H9 (cell line): ENCODE data around the gene GJB6. TPM values are rescaled to one million over a fixed set of nuclear protein-coding genes. Genes with fewer than 3 reads are reported as not detected.

Experiments
- DNase-seq: peaks from one replicate; pipeline ENCODE4 v3.0.0-alpha.2; 2017
- H2AFZ ChIP-seq: one replicate; pipeline ENCODE4 v1.6.1; 2013; ENCODE audit warnings: mild to moderate bottlenecking, low read length, control low read depth, moderate library complexity
- H2AK5ac ChIP-seq: 2 replicates; pipeline ENCODE4 v1.6.1; 2013; ENCODE audit warnings: low read length, control low read depth, mixed read lengths; ENCODE audit not compliant: insufficient read length
- H2BK120ac ChIP-seq: one replicate; pipeline ENCODE4 v1.6.1; 2013; ENCODE audit warnings: low read depth, mild to moderate bottlenecking, low read length, control low read depth, inconsistent platforms; ENCODE audit not compliant: poor library complexity, severe bottlenecking
- H2BK12ac ChIP-seq: 2 replicates; pipeline ENCODE4 v1.6.1; 2013; ENCODE audit warnings: low read length, control low read depth, mixed read lengths, low read depth; ENCODE audit not compliant: insufficient read length
- H2BK15ac ChIP-seq: 2 replicates; pipeline ENCODE4 v1.6.1; 2013; ENCODE audit warnings: low read depth, low read length, control low read depth
- H2BK20ac ChIP-seq: one replicate; pipeline ENCODE4 v1.6.1; 2013; ENCODE audit warnings: low read depth, mild to moderate bottlenecking, low read length, control low read depth, inconsistent platforms; ENCODE audit not compliant: poor library complexity, severe bottlenecking
- H2BK5ac ChIP-seq: 2 replicates; pipeline ENCODE4 v1.6.1; 2013; ENCODE audit warnings: low read length, control low read depth, mixed read lengths; ENCODE audit not compliant: insufficient read length
- H3K14ac ChIP-seq: 2 replicates; pipeline ENCODE4 v1.6.1; 2013; ENCODE audit warnings: low read length, control low read depth; ENCODE audit not compliant: insufficient read depth
- H3K18ac ChIP-seq: 2 replicates; pipeline ENCODE4 v1.6.1; 2013; ENCODE audit warnings: low read depth, mild to moderate bottlenecking, mixed read lengths, low read length, control low read depth; ENCODE audit not compliant: insufficient read length
- H3K23ac ChIP-seq: 2 replicates; pipeline ENCODE4 v1.6.1; 2013; ENCODE audit warnings: low read length, control low read depth, mixed read lengths, low read depth; ENCODE audit not compliant: insufficient read length
- H3K23me2 ChIP-seq: 2 replicates; pipeline ENCODE4 v1.6.1; 2013; ENCODE audit warnings: low read depth, mild to moderate bottlenecking, mixed read lengths, low read length, control low read depth; ENCODE audit not compliant: insufficient read length, poor library complexity, severe bottlenecking
- H3K27ac ChIP-seq: 2 replicates; pipeline ENCODE4 v1.5.1; 2013; ENCODE audit warnings: low read length, control low read depth, mixed read lengths, low read depth; ENCODE audit not compliant: insufficient read length
- H3K27me3 ChIP-seq: 2 replicates; pipeline ENCODE4 v1.6.1; 2013; ENCODE audit warnings: low read length, control low read depth, inconsistent platforms; ENCODE audit not compliant: insufficient read depth
- H3K4ac ChIP-seq: 2 replicates; pipeline ENCODE4 v1.6.1; 2013; ENCODE audit warnings: low read depth, mild to moderate bottlenecking, control low read depth, inconsistent platforms, low read length, moderate library complexity
- H3K4me1 ChIP-seq: 2 replicates; pipeline ENCODE4 v1.6.1; 2013; ENCODE audit warnings: low read length, control low read depth, inconsistent platforms; ENCODE audit not compliant: insufficient read depth
- H3K4me2 ChIP-seq: 2 replicates; pipeline ENCODE4 v1.6.1; 2013; ENCODE audit warnings: low read length, control low read depth, mixed read lengths; ENCODE audit not compliant: insufficient read length, insufficient read depth
- H3K56ac ChIP-seq: 2 replicates; pipeline ENCODE4 v1.6.1; 2013; ENCODE audit warnings: low read depth, mild to moderate bottlenecking, mixed read lengths, low read length, control low read depth; ENCODE audit not compliant: insufficient read length
- H3K79me1 ChIP-seq: 2 replicates; pipeline ENCODE4 v1.6.1; 2013; ENCODE audit warnings: low read depth, mild to moderate bottlenecking, moderate library complexity, low read length, control low read depth, inconsistent platforms; ENCODE audit not compliant: insufficient read depth, poor library complexity, severe bottlenecking
- H3K79me2 ChIP-seq: 2 replicates; pipeline ENCODE4 v1.6.1; 2013; ENCODE audit warnings: low read length, control low read depth, inconsistent platforms; ENCODE audit not compliant: insufficient read depth
- H3K9ac ChIP-seq: 2 replicates; pipeline ENCODE4 v1.6.1; 2013; ENCODE audit warnings: low read length, control low read depth, mixed read lengths; ENCODE audit not compliant: insufficient read length; ENCODE audit errors: extremely low read depth
- H3K9me3 ChIP-seq: one replicate; pipeline ENCODE4 v1.6.1; 2013; ENCODE audit warnings: low read depth, low read length, inconsistent platforms; ENCODE audit not compliant: control insufficient read depth
- H3T11ph ChIP-seq: one replicate; pipeline ENCODE4 v1.6.1; 2013; ENCODE audit warnings: mild to moderate bottlenecking, low read length, control low read depth, inconsistent platforms
- H4K20me1 ChIP-seq: one replicate; pipeline ENCODE4 v1.6.1; 2013; ENCODE audit not compliant: control insufficient read depth, insufficient read length, insufficient read depth
- H4K5ac ChIP-seq: 2 replicates; pipeline ENCODE4 v1.6.1; 2013; ENCODE audit warnings: low read depth, mild to moderate bottlenecking, mixed read lengths, low read length, control low read depth; ENCODE audit not compliant: insufficient read length
- H4K8ac ChIP-seq: replicated peaks from 2 replicates; pipeline ENCODE4 v1.6.1; 2013; ENCODE audit warnings: low read length, control low read depth, mixed read lengths, low read depth; ENCODE audit not compliant: insufficient read length
- H4K91ac ChIP-seq: 2 replicates; pipeline ENCODE4 v1.6.1; 2013; ENCODE audit warnings: low read depth, mild to moderate bottlenecking, moderate library complexity, mixed read lengths, low read length, control low read depth; ENCODE audit not compliant: insufficient read length
- H3K27ac Mint-ChIP-seq, 3 experiments: 2 replicates in 2 of 3; 3 replicates in 1 of 3; pipeline ENCODE4 v1.8.0; 2020 to 2021; ENCODE audit warnings: mixed read lengths in 3 of 3, mild to moderate bottlenecking in 1 of 3, moderate library complexity in 1 of 3
- H3K27me3 Mint-ChIP-seq: 2 replicates; pipeline ENCODE4 v1.8.0; 2021; ENCODE audit warnings: low read depth, mild to moderate bottlenecking, moderate library complexity, mixed read lengths
- H3K36me3 Mint-ChIP-seq, 3 experiments: 2 replicates in 2 of 3; 3 replicates in 1 of 3; pipeline ENCODE4 v1.8.0; 2020 to 2021; ENCODE audit warnings: low read depth in 3 of 3, mixed read lengths in 3 of 3; ENCODE audit not compliant: insufficient read depth in 1 of 3
- H3K4me1 Mint-ChIP-seq, 2 experiments: 2 replicates each; pipeline ENCODE4 v1.8.0; 2020; ENCODE audit warnings: mixed read lengths in 2 of 2
- H3K4me3 Mint-ChIP-seq, 2 experiments: 2 replicates in 1 of 2; 3 replicates in 1 of 2; pipeline ENCODE4 v1.8.0; 2020 to 2021; ENCODE audit warnings: mild to moderate bottlenecking in 2 of 2, mixed read lengths in 2 of 2, moderate library complexity in 1 of 2
- H3K9me3 Mint-ChIP-seq, 2 experiments: 2 replicates in 1 of 2; 3 replicates in 1 of 2; pipeline ENCODE4 v1.8.0; 2020; ENCODE audit warnings: mild to moderate bottlenecking in 2 of 2, mixed read lengths in 2 of 2, moderate library complexity in 1 of 2
- CTCF ChIP-seq: fragments of 200-600 bp; sonication (generic); conservative IDR thresholded peaks from 3 replicates; pipeline ENCODE4 v1.8.0; 2021; ENCODE audit warnings: antibody characterized with exemption, mild to moderate bottlenecking
- WGBS: extraction: QIAGEN DNeasy Blood & Tissue Kit; methylation state at CpG from one replicate; pipeline ENCODE4 v1.1.7; 2013; ENCODE audit warnings: missing lambda C conversion rate, low lambda C conversion rate, mixed read lengths; ENCODE audit not compliant: insufficient read length; ENCODE audit errors: extremely low coverage; 5-methylcytosine and 5-hydroxymethylcytosine counted together
- total RNA-seq: library from RNA; stranded (reverse); gene quantifications from 2 replicates; pipeline ENCODE4 v1.2.1, GENCODE V29; 2021

GJB6 gene
- total RNA-seq, 1 experiment from 2014 or later, result not detected

DNA sequence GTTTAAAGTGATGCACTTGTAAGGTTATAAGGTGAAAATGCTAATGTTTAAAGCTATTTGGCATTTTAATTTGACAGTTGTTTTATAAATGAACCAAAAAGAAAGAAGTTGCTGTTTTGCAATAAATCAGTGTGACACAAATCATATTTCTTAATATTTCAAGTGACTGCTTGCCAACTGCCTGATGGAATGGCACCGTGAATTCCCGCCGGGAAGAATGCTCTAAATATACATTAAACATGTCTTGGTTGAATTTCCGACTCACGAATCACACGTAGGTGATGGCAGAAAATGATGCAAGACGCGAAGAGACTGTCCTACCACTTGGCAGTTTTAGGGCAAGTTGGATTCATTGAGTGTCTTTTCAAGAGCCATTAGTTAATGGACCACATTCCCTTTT lies 36.3 kb downstream of the GJB6 start:
- H4K5ac ChIP-seq, result no peak overlapping the region
- no peak overlapping the region for H2BK120ac ChIP-seq
- no peak overlapping the region for H2BK15ac ChIP-seq
- no peaks in the 10 kb centered on the region for H3K9me3 ChIP-seq
- H4K91ac ChIP-seq, result no peak overlapping the region
- no peaks in the 10 kb centered on the region for H4K20me1 ChIP-seq
- WGBS, result no CpG with 5 or more reads among the region's 8 CpGs
- no peak overlapping the region for H3K27ac ChIP-seq
- DNase-seq, result no peak
- no peak overlapping the region for H3K9ac ChIP-seq
- no peaks in the 10 kb centered on the region for H3K4me1 ChIP-seq
- no peak overlapping the region for H3K14ac ChIP-seq
- Mint-ChIP-seq H3K9me3 (peaks cover 3 to 9% of the 10 kb centered on the region in 2 experiments; a peak in 3 of 5 replicates), H3K27ac (no peak overlapping the region), H3K4me1 (peaks cover 11 to 25% of the 10 kb centered on the region in 2 experiments), H3K4me3 (no peak overlapping the region), H3K36me3 (no peaks in the 10 kb centered on the region), H3K27me3 (peaks cover 68% of the 10 kb centered on the region)
- H3K27me3 ChIP-seq, result peaks cover 39% of the 10 kb centered on the region
- no peaks in the 10 kb centered on the region for H3K79me1 ChIP-seq
- H2BK12ac ChIP-seq, result no peak overlapping the region
- H2AFZ ChIP-seq, result no peak overlapping the region
- H3K4me2 ChIP-seq, result no peak overlapping the region
- H3K23ac ChIP-seq, result no peak overlapping the region
- no peak overlapping the region for H3K4ac ChIP-seq
- no peak for TF ChIP-seq CTCF
- no peak overlapping the region for H3T11ph ChIP-seq
- H4K8ac ChIP-seq, result no peak overlapping the region
- no peak overlapping the region for H3K18ac ChIP-seq
- H2BK5ac ChIP-seq, result no peak overlapping the region
- H2BK20ac ChIP-seq, result no peak overlapping the region
- H3K23me2 ChIP-seq, result peaks cover 18% of the 10 kb centered on the region
- H3K79me2 ChIP-seq, result no peaks in the 10 kb centered on the region
- H3K56ac ChIP-seq, result no peak overlapping the region
- no peak overlapping the region for H2AK5ac ChIP-seq
